Psoas muscle (tissue), 8 donors: ENCODE results near the gene PRKCH. TPM values are rescaled to one million over a fixed set of nuclear protein-coding genes. Genes with fewer than 3 reads are reported as not detected.

Experiments
- ATAC-seq, 4 donors: fragments of 200-7000 bp; cut with Tn5 transposase; one replicate each; pipeline ENCODE4 v1.9.1; 2020; ENCODE audit warnings: moderate library complexity in 3 of 4, mild to moderate bottlenecking in 2 of 4
- DNase-seq, 2 donors: peaks; one replicate each; pipeline ENCODE4 v3.0.0-alpha.2; 2020
- H3K27ac ChIP-seq: fragments of 200-600 bp; one replicate; pipeline ENCODE4 v1.8.0; 2022
- H3K27me3 ChIP-seq, 3 donors: fragments of 200-600 bp in 1 of 3; one replicate each; pipeline versions ENCODE4 v1.6.1 to v1.8.0; 2013 to 2022; ENCODE audit warnings: low read length in 2 of 3, mild to moderate bottlenecking in 2 of 3, moderate library complexity in 1 of 3; ENCODE audit not compliant: insufficient read depth in 3 of 3
- H3K36me3 ChIP-seq, 2 donors: fragments of 200-600 bp in 1 of 2; one replicate each; pipeline versions ENCODE4 v1.6.1 to v1.8.0; 2013 to 2022; ENCODE audit warnings: low read depth in 1 of 2, mild to moderate bottlenecking in 1 of 2, moderate library complexity in 1 of 2; ENCODE audit not compliant: insufficient read depth in 1 of 2
- H3K4me1 ChIP-seq: fragments of 200-600 bp; one replicate; pipeline ENCODE4 v1.8.0; 2022
- H3K4me3 ChIP-seq: fragments of 200-600 bp; one replicate; pipeline ENCODE4 v1.8.0; 2022; ENCODE audit warnings: mild to moderate bottlenecking
- H3K9me3 ChIP-seq: fragments of 200-600 bp; one replicate; pipeline ENCODE4 v1.8.0; 2022
- CTCF ChIP-seq: fragments of 200-600 bp; IDR thresholded peaks from one replicate; pipeline ENCODE4 v1.8.0; 2022; ENCODE audit warnings: antibody characterized with exemption
- WGBS, 3 donors: extraction: QIAGEN DNeasy Blood & Tissue Kit; methylation state at CpG; one replicate each; pipeline versions ENCODE4 v1.1.6 to v1.1.7; 2013; 5-methylcytosine and 5-hydroxymethylcytosine counted together
- intact Hi-C, 2 donors: fragments of 100-400 bp; cut with DNase I; formaldehyde crosslinking; loops; one replicate each; pipeline versions ENCODE4 v1.11.0 to v1.14.2; 2022
- polyA plus RNA-seq, 3 donors: library from polyadenylated mRNA; stranded (reverse); fragments of 200-250 nt; gene quantifications; one replicate each; pipeline ENCODE4 v1.2.3, GENCODE V29; 2013
- total RNA-seq, 4 donors: library from RNA; stranded (reverse); fragmentation: NEBNext Ultra II Directional in 2 of 4; extraction: Animal tissue kit (Norgen Biotek cat#: 25700) in 2 of 4; gene quantifications; one replicate each; pipeline versions ENCODE4 v1.2.1 to v1.2.4, GENCODE V29; 2021 to 2023
- donor health status: healthy with polysubstance abuse.
- donor health status: DM: no; HTN: no; CAD: no; lungs with moderate emphysema.
- donor health status: Bipolar disorder and iron deficiency.
- donor health status: healthy.
- donor health status: DM: yes; HTN: yes; CAD: no.
- donor health status: DM: no; HTN: no; CAD: no.
- donor health status: DM: no; HTN: no; CAD: no.
- donor health status: DM: yes; HTN: yes; CAD: no.

PRKCH gene
- total and polyA plus RNA-seq, 7 donors, result 5.9 to 17.9 (median 11.1) TPM

GRCh38 chr14:61489512-61489911 is 168.1 kb downstream of the PRKCH start:
- no peaks in the 10 kb centered on the region for H3K27me3 ChIP-seq
- peaks cover 0 to 9% of the 10 kb centered on the region in 2 donors for H3K36me3 ChIP-seq
- DNase-seq (no peak), ATAC-seq (no peak)
- peaks cover 11% of the 10 kb centered on the region for H3K4me1 ChIP-seq
- H3K9me3 ChIP-seq, result no peaks in the 10 kb centered on the region
- intact Hi-C loops, result no loop called here
- TF ChIP-seq CTCF, result no peak
- peak overlapping the region; percentile 49 for H3K27ac ChIP-seq
- no peak overlapping the region for H3K4me3 ChIP-seq
- 60 to 79% (median 62%) methylated on average over 2 of the region's 2 CpGs for WGBS, 3 donors

DNA sequence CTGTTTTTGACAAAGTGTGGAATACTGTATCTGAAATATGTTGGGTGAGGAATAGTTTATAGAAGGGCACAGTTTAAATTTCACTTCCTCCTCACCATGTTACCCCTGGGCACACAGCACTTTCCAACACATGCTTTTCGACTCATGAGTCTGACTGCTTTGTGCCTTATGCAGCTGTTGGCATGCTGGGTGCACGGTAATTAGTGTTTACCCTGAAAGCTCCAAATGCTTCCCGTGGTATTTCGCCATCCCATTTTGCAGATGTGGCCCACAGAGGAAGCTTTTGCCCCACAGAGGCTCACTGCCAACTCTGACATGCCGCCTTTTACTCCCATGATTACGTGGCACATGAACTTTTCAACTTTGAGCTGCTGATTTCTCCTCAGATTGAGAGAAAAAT is 168.6 kb downstream of the PRKCH start:
- WGBS, 3 donors, result 56 to 63% (median 58%) methylated on average over 6 of the region's 6 CpGs
- TF ChIP-seq CTCF, result no peak
- peak overlapping the region; percentile 49 for H3K27ac ChIP-seq
- ATAC-seq (peak in 2 of 4 donors; percentile 25 to 35), DNase-seq (peak in 1 of 2 donors; percentile 42)
- no peaks in the 10 kb centered on the region for H3K9me3 ChIP-seq
- intact Hi-C loops, result no loop called here
- no peaks in the 10 kb centered on the region for H3K27me3 ChIP-seq
- H3K36me3 ChIP-seq, result peaks cover 0 to 9% of the 10 kb centered on the region in 2 donors
- H3K4me3 ChIP-seq, result no peak overlapping the region
- H3K4me1 ChIP-seq, result peaks cover 11% of the 10 kb centered on the region

- peaks cover 11% of the 10 kb centered on the region for H3K4me1 ChIP-seq
- no peaks in the 10 kb centered on the region for H3K9me3 ChIP-seq
- 0 to 2% (median 0%) methylated on average over 1 of the region's 1 CpG for WGBS, 3 donors
- H3K4me3 ChIP-seq, result no peak overlapping the region
- DNase-seq (no peak), ATAC-seq (no peak)
- H3K27me3 ChIP-seq, result no peaks in the 10 kb centered on the region
- no peak for TF ChIP-seq CTCF
- no peak overlapping the region for H3K27ac ChIP-seq
- intact Hi-C loops, result no loop called here
- H3K36me3 ChIP-seq, result peaks cover 0 to 2% of the 10 kb centered on the region in 2 donors
Observed at GRCh38 chr14:61491224-61491623, 169.8 kb downstream of the PRKCH start.

DNA sequence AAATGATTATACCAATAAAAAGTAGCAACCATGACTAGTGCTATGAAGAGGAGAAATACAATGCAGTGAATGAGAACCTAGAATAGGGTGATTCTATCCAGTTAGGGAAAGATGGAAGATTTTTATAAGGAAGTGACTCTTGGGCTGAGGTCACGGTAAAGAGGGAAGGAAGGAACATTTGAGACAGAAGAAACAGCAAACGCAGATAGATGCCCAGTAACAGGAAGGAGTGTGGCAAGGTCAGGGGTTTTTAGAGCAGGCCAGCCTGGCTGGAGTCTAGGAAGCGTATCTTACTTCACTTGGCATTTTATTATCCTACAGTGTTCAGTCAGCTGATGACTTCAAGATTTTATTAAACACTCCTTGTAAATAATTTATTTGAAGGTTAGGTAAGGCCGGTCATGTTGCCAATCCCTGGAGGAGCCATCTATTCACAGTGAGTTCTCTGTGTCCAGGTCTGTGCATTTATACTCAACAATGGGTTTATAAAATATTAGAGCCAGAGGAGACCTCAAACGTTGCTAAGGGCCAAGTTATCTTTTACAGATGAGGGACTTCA is 170.6 kb downstream of the PRKCH start:
- TF ChIP-seq CTCF, result no peak
- H3K9me3 ChIP-seq, result no peaks in the 10 kb centered on the region
- no peaks in the 10 kb centered on the region for H3K36me3 ChIP-seq
- H3K4me3 ChIP-seq, result no peak overlapping the region
- H3K27me3 ChIP-seq, result no peaks in the 10 kb centered on the region
- H3K27ac ChIP-seq, result no peak overlapping the region
- no peak for ATAC-seq
- DNase-seq, result no peak
- intact Hi-C loops, result no loop called here
- H3K4me1 ChIP-seq, result peaks cover 11% of the 10 kb centered on the region
- 77 to 84% (median 83%) methylated on average over 5 of the region's 5 CpGs for WGBS, 3 donors

DNA sequence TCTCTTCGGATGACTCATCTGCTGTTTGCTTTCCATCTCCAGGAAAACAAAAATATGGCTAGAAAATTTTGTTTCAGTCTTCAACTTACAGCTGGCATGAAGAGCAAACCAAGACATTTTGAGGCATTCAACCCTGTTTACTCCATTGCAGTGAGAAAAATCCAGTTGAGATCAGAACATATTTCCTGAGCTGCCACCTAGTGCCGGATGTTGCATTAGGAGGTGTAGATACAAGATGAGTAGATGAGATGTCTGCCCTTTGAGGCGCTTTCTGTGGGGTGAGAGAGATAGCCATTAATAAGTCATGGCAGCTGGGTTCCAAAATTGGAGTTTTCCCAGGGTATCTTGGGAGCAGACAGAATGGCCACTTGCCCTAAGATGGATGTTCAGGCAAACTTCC is 171.1 kb downstream of the PRKCH start:
- DNase-seq (no peak), ATAC-seq (no peak)
- H3K27me3 ChIP-seq, result no peaks in the 10 kb centered on the region
- no peak overlapping the region for H3K27ac ChIP-seq
- no peaks in the 10 kb centered on the region for H3K9me3 ChIP-seq
- no peaks in the 10 kb centered on the region for H3K36me3 ChIP-seq
- peaks cover 11% of the 10 kb centered on the region for H3K4me1 ChIP-seq
- 88 to 93% (median 89%) methylated on average over 3 of the region's 3 CpGs for WGBS, 3 donors
- H3K4me3 ChIP-seq, result no peak overlapping the region
- intact Hi-C loops, result no loop called here
- no peak for TF ChIP-seq CTCF
